GF-D8 (cell line): ENCODE data around the gene SLAMF6.
"Not testable (repeated sequence)": the region's sequence is repeated elsewhere in the genome, so short reads cannot be mapped to it uniquely, and the experiment has no call there.

Experiments used
- DNase-seq: peaks from one replicate; lab custom pipeline; 2025; lab: John Stamatoyannopoulos, UW

The SLAMF6 gene

GRCh38 chr1:160542303-160542945 is 19.4 kb upstream of the SLAMF6 start:
- no peak for DNase-seq

- DNase-seq: peak; percentile 11
These were observed 18.7 kb upstream of the SLAMF6 start for GRCh38 chr1:160541622-160542302.

DNA sequence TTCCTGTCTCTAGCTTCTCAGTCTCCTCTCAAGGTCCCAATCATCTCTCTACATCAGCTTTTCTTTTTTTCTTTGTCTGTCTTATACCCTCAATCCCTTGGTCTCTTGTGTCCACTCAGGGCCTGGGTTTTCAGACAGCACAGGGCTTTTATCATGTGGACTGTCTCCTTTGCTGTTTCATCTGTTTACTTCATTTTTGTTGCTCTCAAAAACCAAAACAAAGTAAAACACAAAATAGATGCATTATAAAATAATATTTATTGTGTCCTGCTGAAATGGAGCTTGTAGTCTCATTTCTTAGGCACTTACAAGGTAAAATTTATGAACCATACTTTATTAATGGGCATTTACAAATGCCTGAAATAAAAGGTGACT is 17.8 kb upstream of the SLAMF6 start:
- DNase-seq: no peak

GRCh38 chr1:160539990-160540858 is 17.2 kb upstream of the SLAMF6 start:
- DNase-seq: peak; percentile 100

DNA sequence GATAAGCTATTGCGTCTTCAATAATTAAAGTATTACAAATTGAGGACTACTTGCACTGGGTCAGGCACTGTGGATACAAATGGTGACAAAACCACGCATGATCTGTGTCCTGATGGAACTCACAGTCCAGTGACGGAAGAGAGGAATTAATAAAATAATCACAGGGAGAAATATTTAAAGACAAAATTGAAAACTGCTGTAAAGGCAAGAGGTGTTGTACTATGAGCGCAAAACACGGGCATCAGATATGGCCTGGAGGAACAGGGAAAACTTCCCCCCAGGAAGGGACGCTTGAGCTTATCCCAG is 16.6 kb upstream of the SLAMF6 start:
- DNase-seq: no peak

GRCh38 chr1:160538985-160539651 is 16.1 kb upstream of the SLAMF6 start:
- DNase-seq: no peak

DNA sequence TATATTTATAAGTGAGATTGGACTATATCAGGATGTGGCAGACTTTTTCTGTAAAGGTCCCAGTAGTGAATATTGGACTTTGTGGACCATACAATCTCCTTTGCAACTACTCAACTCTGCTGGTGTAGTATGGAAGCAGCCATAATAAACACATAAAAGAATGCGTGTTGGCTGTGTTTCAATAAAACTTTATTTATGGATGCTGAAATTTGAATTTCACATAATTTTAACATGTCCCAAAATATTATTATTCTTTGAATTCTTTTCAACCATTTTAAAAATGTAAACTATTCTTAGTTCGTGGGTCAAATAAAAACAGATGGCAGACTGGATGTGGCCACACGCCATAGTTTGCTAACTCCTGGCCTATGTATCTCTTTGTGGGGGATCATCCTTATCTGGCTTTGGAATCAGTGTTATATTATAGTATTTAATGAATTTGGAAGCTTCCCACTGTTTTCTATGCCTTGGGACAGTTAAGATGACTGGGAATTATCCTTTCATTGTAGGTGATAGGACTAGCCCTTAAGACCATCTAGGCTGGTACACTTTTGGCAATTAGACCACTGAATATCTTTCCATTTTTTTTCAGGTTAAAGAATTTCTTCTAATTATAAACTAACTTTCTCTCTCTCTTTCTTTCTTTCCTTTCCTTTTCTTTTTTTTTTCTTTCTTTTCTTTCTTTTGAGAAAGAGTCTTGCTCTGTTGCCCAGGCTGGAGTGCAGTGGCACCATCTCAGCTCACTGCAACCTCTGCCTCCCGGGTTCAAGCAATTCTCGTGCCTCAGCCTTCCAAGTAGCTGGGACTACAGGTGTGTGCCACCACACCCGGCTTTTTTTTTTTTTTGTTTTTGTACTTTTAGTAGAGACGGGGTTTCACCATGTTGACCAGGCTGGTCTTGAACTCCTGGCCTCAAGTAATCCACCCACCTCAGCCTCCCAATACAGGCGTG is 14.9 kb upstream of the SLAMF6 start:
- DNase-seq: no peak

DNA sequence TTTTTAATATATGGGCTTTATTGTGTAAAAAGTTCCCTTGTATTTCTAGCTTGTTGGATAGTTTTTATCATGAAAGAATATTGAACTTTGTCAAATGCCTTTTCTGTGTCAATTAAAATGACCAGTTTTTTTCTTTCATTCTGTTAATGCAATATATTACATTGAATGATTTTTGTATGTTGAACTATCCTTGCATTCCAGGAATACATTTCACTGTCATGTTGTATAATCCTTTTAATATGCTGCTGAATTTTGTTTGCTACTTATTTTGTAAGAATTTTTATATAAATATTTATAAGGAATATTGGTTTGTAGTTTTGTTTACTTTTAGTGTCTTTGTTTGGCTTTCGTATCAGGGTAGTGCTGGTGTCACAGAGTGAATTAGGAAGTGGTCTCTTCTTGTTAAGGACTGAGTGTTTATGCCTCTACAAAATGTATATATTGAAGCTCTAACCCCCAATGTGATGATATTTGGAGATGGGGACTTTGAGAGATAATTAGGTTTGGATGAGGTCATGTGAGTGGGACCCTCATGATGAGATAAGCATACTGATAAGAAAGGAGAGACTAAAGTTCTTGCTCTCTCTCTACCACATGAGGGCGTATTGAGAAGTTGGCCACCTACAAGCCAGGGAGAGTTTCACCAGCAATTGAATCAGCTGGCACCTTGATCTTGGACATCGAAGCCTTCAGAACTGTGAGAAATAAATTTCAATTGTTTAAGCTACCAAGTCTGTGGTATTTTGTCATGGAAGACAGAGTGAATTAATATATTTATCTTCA is 12.0 kb upstream of the SLAMF6 start:
- no peak for DNase-seq

- not testable (repeated sequence) for DNase-seq
These were observed 9.4 kb upstream of the SLAMF6 start for GRCh38 chr1:160532557-160532813.

GRCh38 chr1:160531809-160532556 is 8.9 kb upstream of the SLAMF6 start:
- not testable (repeated sequence) for DNase-seq

DNA sequence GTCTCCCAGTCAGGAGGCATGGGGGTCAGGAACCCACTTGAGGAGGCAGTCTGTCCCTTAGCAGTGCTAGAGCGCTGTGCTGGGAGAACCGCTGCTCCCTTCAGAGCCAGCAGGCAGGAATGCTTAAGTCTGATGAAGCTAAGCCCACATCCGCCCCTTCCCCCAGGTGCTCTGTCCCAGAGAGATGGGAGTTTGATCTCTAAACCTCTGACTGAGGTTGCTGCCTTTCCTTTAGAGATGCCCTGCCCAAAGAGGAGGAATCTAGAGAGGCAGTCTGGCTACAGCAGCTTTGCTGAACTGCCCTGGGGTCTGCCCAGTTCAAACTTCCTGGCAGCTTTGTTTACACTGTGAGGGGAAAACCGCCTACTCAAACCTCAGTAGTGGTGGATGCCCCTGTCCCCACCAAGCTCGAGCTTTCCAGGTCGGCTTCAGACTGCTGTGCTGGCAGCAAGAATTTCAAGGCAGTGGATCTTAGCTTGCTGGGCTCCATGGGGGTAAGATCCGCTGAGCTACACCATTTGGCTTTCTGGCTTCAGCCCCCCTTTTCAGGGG is 6.4 kb upstream of the SLAMF6 start:
- not testable (repeated sequence) for DNase-seq

DNA sequence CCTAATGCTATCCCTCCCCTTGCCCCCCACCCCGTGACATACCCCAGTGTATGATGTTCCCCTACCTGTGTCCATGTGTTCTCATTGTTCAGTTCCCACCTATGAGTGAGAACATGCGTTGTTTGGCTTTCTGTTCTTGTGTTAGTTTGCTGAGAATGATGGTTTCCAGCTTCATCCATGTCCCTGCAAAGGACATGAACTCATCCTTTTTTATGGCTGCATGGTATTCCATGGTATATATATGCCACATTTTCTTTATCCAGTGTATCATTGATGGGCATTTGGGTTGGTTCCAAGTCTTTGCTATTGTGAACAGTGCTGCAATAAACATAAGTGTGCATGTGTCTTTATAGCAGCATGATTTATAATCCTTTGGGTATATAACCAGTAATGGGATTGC is 734 bp upstream of the SLAMF6 start:
- not testable (repeated sequence) for DNase-seq

DNA sequence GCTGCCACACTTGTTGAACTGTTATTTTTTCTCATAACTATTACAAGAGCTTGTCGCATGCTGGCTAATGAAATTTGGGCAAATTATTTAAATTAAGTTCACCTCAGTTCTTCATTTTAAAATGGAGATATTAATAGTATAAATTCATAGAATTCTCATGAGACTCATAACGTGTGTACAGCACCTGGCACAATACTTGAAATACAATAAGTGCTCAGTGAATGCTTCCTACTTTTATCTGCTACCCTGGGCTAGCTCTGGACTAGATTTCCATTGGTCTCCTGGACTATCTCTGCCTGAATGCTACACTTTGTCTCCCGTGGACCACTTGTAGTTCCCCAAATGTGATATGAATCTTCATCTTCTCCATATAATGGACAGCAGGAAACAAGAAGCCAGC is 919 bp downstream of the SLAMF6 start:
- DNase-seq: no peak

GRCh38 chr1:160521554-160521953 is 1.5 kb downstream of the SLAMF6 start:
- DNase-seq: no peak

GRCh38 chr1:160520999-160521398 is 2.1 kb downstream of the SLAMF6 start:
- no peak for DNase-seq

DNA sequence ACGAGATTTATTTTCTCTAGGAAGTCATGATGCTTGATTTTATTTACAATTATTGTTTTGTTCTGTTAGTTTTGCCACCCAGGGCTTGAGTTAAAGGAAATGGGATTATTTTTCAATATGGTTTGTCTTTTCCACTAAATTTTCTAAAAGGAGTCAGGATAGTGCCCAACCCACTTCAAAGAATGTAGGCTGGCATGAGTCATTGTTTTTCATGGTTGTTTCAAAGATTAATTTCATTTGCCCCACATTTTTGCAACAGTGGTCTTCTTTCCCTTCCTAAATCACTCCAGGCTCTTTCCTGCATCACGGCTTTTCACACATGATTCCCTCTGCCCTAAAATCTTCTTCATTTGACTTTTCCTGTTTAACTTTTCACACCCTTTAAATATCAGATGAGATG is 2.5 kb downstream of the SLAMF6 start:
- DNase-seq: no peak

- no peak for DNase-seq
These were observed 3.2 kb downstream of the SLAMF6 start for GRCh38 chr1:160519642-160520435.

GRCh38 chr1:160517519-160517918 is 5.5 kb downstream of the SLAMF6 start:
- DNase-seq: not testable (repeated sequence)

GRCh38 chr1:160515908-160516307 is 7.1 kb downstream of the SLAMF6 start:
- not testable (repeated sequence) for DNase-seq
